ENCODE results near the gene KIF5A.

DNA sequence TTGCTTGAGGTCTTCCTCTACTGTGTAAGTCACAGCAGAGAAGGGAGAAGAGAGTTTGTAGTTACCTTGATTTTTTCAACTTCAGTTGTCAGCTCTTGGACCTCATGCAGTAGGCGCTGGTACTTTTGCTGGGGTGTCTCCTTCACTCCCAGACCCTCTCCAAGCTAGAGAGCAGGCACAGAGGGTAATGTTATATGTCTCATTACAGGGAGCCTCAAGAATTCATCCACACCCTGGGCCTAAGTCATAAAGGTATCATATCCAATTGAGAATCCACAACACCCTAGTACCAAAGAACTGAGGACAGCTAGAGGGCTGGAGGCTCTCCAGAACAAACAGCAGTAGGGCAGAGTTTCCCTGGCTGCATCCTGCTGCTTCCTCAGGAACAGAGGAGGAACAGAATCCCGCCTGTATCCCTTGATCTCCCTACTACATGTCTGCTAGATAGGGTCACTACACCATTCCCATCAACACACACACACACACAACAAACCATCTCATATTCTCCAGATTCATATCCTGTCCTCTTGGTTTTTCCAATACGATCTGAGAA lies 14.8 kb upstream of the KIF5A start:
- TF ChIP-seq, protein P1, sequence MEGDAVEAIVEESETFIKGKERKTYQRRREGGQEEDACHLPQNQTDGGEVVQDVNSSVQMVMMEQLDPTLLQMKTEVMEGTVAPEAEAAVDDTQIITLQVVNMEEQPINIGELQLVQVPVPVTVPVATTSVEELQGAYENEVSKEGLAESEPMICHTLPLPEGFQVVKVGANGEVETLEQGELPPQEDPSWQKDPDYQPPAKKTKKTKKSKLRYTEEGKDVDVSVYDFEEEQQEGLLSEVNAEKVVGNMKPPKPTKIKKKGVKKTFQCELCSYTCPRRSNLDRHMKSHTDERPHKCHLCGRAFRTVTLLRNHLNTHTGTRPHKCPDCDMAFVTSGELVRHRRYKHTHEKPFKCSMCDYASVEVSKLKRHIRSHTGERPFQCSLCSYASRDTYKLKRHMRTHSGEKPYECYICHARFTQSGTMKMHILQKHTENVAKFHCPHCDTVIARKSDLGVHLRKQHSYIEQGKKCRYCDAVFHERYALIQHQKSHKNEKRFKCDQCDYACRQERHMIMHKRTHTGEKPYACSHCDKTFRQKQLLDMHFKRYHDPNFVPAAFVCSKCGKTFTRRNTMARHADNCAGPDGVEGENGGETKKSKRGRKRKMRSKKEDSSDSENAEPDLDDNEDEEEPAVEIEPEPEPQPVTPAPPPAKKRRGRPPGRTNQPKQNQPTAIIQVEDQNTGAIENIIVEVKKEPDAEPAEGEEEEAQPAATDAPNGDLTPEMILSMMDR (IDR thresholded peaks at IDR 0.05; ENCODE audit: extremely low read depth in 1 of 2, insufficient read depth in 1 of 2, low read depth in 1 of 2, low read length in 2 of 2), result no peak
- TF ChIP-seq GATA2 (IDR thresholded peaks at IDR 0.05; ENCODE audit: insufficient read depth, insufficient read length, low read depth, low read length) (no peak), POLR2A (IDR thresholded peaks at IDR 0.05; ENCODE audit: low read depth, low read length) (no peak)

Data from endothelial cell of umbilical vein (primary cell).